K562 (cell line): ENCODE measurements around the gene SMIM35.

ENCODE experiments used
- BCL6 ChIP-seq: fragments of 250-450 bp; sonication (Bioruptor Pico); IDR thresholded peaks from 2 replicates; pipeline ENCODE4 v1.4.0; 2020
- CTCF ChIP-seq, 3 experiments: IDR thresholded peaks in 2 of 3; conservative IDR thresholded peaks in 1 of 3; 2 replicates each; pipeline ENCODE4 v1.5.1; 2011 to 2012; ENCODE audit warnings: low read length in 3 of 3, mild to moderate bottlenecking in 3 of 3, control low read depth in 2 of 3, improper control_type of control experiment in 1 of 3, inconsistent platforms in 1 of 3, low read depth in 1 of 3, mixed read lengths in 1 of 3, moderate library complexity in 1 of 3; ENCODE audit not compliant: insufficient read depth in 2 of 3
- EP300 ChIP-seq: IDR thresholded peaks from 2 replicates; pipeline ENCODE4 v1.6.1; 2012; ENCODE audit warnings: low read length, improper control_type of control experiment
- FOXA1 ChIP-seq: fragments of 450-650 bp; IDR thresholded peaks from 2 replicates; pipeline ENCODE4 v1.6.1; 2016; ENCODE audit warnings: mild to moderate bottlenecking, borderline replicate concordance
- FOXA3 ChIP-seq, 2 experiments: fragments of 450-650 bp in 1 of 2; sonication (generic) in 1 of 2; formaldehyde crosslinking; IDR thresholded peaks in 1 of 2; conservative IDR thresholded peaks in 1 of 2; 2 replicates each; pipeline versions ENCODE4 v1.4.0 to v1.8.0; 2020 to 2022; ENCODE audit warnings: mild to moderate bottlenecking in 2 of 2, missing genetic modification reagents in 1 of 2
- HDAC8 ChIP-seq: fragments of 450-650 bp; IDR thresholded peaks from 2 replicates; pipeline ENCODE4 v1.6.1; 2016; ENCODE audit warnings: mild to moderate bottlenecking, missing genetic modification characterization, moderate library complexity, missing compliant biosample characterization
- HEY1 ChIP-seq: fragments of 250-450 bp; sonication (Bioruptor Pico); IDR thresholded peaks from 2 replicates; pipeline ENCODE4 v1.5.0; 2020; ENCODE audit warnings: mild to moderate bottlenecking, moderate library complexity, borderline replicate concordance
- ZNF274 ChIP-seq: IDR thresholded peaks from 2 replicates; pipeline ENCODE4 v1.6.1; 2011; ENCODE audit warnings: low read depth, mild to moderate bottlenecking, low read length, moderate library complexity, borderline replicate concordance
- ZNF707 ChIP-seq: fragments of 250-450 bp; sonication (Bioruptor Pico); conservative IDR thresholded peaks from 2 replicates; pipeline ENCODE4 v1.8.0; 2022; ENCODE audit warnings: inconsistent platforms, mild to moderate bottlenecking, moderate library complexity
- TF ChIP-seq, protein P1 (sequence below): sonication (generic); formaldehyde crosslinking; IDR thresholded peaks from 2 replicates; pipeline ENCODE4 v1.8.1; 2022; ENCODE audit warnings: missing genetic modification reagents
- TF ChIP-seq, protein P2 (sequence below): fragments of 450-650 bp; IDR thresholded peaks from 2 replicates; pipeline ENCODE4 v1.6.1; 2016; ENCODE audit warnings: borderline replicate concordance
- TF ChIP-seq, protein P3 (sequence below): sonication (generic); formaldehyde crosslinking; IDR thresholded peaks from 2 replicates; pipeline ENCODE4 v1.4.0; 2020; ENCODE audit warnings: mild to moderate bottlenecking, missing genetic modification reagents

- TF ChIP-seq BCL6 (CRISPR knock-in tag) (no peak), CTCF (IDR thresholded peaks at IDR 0.05 in 2 of 3, conservative IDR thresholded peaks at IDR 0.05 in 1 of 3; ENCODE audit: insufficient read depth in 2 of 3, low read depth in 1 of 3, low read length in 3 of 3) (no peak), ZNF707 (no peak), FOXA1 (no peak), ZNF274 (no peak), HEY1 (no peak), EP300 (0 out of 2 replicates have a peak, but pooled peaks have one; percentile 4), FOXA3 (CRISPR knock-in tag; conservative IDR thresholded peaks at IDR 0.05 in 1 of 2, IDR thresholded peaks at IDR 0.05 in 1 of 2) (no peak), HDAC8 (tag) (no peak)
- TF ChIP-seq, protein P1, sequence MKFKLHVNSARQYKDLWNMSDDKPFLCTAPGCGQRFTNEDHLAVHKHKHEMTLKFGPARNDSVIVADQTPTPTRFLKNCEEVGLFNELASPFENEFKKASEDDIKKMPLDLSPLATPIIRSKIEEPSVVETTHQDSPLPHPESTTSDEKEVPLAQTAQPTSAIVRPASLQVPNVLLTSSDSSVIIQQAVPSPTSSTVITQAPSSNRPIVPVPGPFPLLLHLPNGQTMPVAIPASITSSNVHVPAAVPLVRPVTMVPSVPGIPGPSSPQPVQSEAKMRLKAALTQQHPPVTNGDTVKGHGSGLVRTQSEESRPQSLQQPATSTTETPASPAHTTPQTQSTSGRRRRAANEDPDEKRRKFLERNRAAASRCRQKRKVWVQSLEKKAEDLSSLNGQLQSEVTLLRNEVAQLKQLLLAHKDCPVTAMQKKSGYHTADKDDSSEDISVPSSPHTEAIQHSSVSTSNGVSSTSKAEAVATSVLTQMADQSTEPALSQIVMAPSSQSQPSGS (CRISPR knock-in tag): no peak
- TF ChIP-seq, protein P2, sequence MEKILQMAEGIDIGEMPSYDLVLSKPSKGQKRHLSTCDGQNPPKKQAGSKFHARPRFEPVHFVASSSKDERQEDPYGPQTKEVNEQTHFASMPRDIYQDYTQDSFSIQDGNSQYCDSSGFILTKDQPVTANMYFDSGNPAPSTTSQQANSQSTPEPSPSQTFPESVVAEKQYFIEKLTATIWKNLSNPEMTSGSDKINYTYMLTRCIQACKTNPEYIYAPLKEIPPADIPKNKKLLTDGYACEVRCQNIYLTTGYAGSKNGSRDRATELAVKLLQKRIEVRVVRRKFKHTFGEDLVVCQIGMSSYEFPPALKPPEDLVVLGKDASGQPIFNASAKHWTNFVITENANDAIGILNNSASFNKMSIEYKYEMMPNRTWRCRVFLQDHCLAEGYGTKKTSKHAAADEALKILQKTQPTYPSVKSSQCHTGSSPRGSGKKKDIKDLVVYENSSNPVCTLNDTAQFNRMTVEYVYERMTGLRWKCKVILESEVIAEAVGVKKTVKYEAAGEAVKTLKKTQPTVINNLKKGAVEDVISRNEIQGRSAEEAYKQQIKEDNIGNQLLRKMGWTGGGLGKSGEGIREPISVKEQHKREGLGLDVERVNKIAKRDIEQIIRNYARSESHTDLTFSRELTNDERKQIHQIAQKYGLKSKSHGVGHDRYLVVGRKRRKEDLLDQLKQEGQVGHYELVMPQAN: no peak
- TF ChIP-seq, protein P3, sequence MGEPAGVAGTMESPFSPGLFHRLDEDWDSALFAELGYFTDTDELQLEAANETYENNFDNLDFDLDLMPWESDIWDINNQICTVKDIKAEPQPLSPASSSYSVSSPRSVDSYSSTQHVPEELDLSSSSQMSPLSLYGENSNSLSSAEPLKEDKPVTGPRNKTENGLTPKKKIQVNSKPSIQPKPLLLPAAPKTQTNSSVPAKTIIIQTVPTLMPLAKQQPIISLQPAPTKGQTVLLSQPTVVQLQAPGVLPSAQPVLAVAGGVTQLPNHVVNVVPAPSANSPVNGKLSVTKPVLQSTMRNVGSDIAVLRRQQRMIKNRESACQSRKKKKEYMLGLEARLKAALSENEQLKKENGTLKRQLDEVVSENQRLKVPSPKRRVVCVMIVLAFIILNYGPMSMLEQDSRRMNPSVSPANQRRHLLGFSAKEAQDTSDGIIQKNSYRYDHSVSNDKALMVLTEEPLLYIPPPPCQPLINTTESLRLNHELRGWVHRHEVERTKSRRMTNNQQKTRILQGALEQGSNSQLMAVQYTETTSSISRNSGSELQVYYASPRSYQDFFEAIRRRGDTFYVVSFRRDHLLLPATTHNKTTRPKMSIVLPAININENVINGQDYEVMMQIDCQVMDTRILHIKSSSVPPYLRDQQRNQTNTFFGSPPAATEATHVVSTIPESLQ (CRISPR knock-in tag): no peak
Observed at GRCh38 chr11:118010738-118011461, 75.9 kb downstream of the SMIM35 start.
